Ishikawa (cell line): ENCODE data around the gene ITPRIPL2.

Experiments
- CEBPB ChIP-seq: IDR thresholded peaks from 2 replicates; pipeline ENCODE4 v1.6.1; 2012
- CREB1 ChIP-seq: IDR thresholded peaks from 2 replicates; pipeline ENCODE4 v1.6.1; 2012; ENCODE audit warnings: low read depth
- EGR1 ChIP-seq: IDR thresholded peaks from 2 replicates; pipeline ENCODE4 v1.6.1; 2012
- EP300 ChIP-seq: IDR thresholded peaks from 2 replicates; pipeline ENCODE4 v1.6.1; 2012; ENCODE audit warnings: borderline replicate concordance
- FOXM1 ChIP-seq: IDR thresholded peaks from 2 replicates; pipeline ENCODE4 v1.6.1; 2012; ENCODE audit warnings: low read depth, borderline replicate concordance
- MAX ChIP-seq: IDR thresholded peaks from 2 replicates; pipeline ENCODE4 v1.6.1; 2012
- NFIC ChIP-seq: IDR thresholded peaks from 2 replicates; pipeline ENCODE4 v1.6.1; 2012
- RAD21 ChIP-seq: IDR thresholded peaks from 2 replicates; pipeline ENCODE4 v1.6.1; 2012; ENCODE audit warnings: low read depth
- REST ChIP-seq: IDR thresholded peaks from 2 replicates; pipeline ENCODE4 v1.6.1; 2012; ENCODE audit warnings: low read depth, mild to moderate bottlenecking
- TAF1 ChIP-seq: IDR thresholded peaks from 2 replicates; pipeline ENCODE4 v1.6.1; 2012; ENCODE audit warnings: low read depth, mild to moderate bottlenecking
- TCF12 ChIP-seq: IDR thresholded peaks from 2 replicates; pipeline ENCODE4 v1.6.1; 2012; ENCODE audit warnings: low read depth
- TEAD4 ChIP-seq: IDR thresholded peaks from 2 replicates; pipeline ENCODE4 v1.6.1; 2012
- USF1 ChIP-seq: IDR thresholded peaks from 2 replicates; pipeline ENCODE4 v1.6.1; 2012
- YY1 ChIP-seq: IDR thresholded peaks from 2 replicates; pipeline ENCODE4 v1.6.1; 2012; ENCODE audit warnings: low read depth
- ZBTB7A ChIP-seq: IDR thresholded peaks from 2 replicates; pipeline ENCODE4 v1.6.1; 2012; ENCODE audit warnings: low read depth

Gene ITPRIPL2

GRCh38 chr16:19133600-19133999 lies 19.8 kb downstream of the ITPRIPL2 start:
- TF ChIP-seq EP300 (no peak), CEBPB (no peak), CREB1 (no peak), MAX (no peak), RAD21 (no peak), ZBTB7A (no peak), TEAD4 (no peak), FOXM1 (no peak), NFIC (no peak), USF1 (no peak), EGR1 (no peak), TAF1 (no peak), REST (no peak), TCF12 (no peak), YY1 (no peak)

- TF ChIP-seq TCF12 (no peak), CEBPB (no peak), TAF1 (no peak), EGR1 (no peak), MAX (no peak), RAD21 (no peak)
Measured at GRCh38 chr16:19135201-19135842, 21.6 kb downstream of the ITPRIPL2 start.

GRCh38 chr16:19135896-19136438 lies 22.2 kb downstream of the ITPRIPL2 start:
- no peak for TF ChIP-seq RAD21
- TF ChIP-seq NFIC, result peak; percentile 57
- TF ChIP-seq CEBPB, result no peak
- peak; percentile 81; the same call in 1 of the 2 replicates for TF ChIP-seq ZBTB7A
- no peak for TF ChIP-seq CREB1
- no peak for TF ChIP-seq REST
- 0 out of 2 replicates have a peak, but pooled peaks have one; percentile 48 for TF ChIP-seq TCF12

- no peak for TF ChIP-seq FOXM1
- TF ChIP-seq MAX, result 0 out of 2 replicates have a peak, but pooled peaks have one; percentile 27
- TF ChIP-seq EGR1, result no peak
- TF ChIP-seq YY1, result no peak
- no peak for TF ChIP-seq EP300
- TF ChIP-seq CREB1, result no peak
Measured at GRCh38 chr16:19136549-19137196, 22.9 kb downstream of the ITPRIPL2 start.

GRCh38 chr16:19137201-19138128 lies 23.7 kb downstream of the ITPRIPL2 start:
- peak; percentile 57 for TF ChIP-seq TEAD4
- TF ChIP-seq TCF12, result no peak
- no peak for TF ChIP-seq USF1
- TF ChIP-seq NFIC, result peak; percentile 30; the same call in 1 of the 2 replicates
- TF ChIP-seq MAX, result no peak
- TF ChIP-seq YY1, result no peak
- no peak for TF ChIP-seq ZBTB7A
